Ammon's horn (tissue), 1 donor: ENCODE results near the gene RNF43.
A peak's percentile ranks its signal among the peaks of the same experiment; 100 is the strongest.

Source experiments
- DNase-seq: peaks from one replicate; pipeline ENCODE4 v3.0.0-alpha.2; 2016; ENCODE audit warnings: low spot score

Gene RNF43

GRCh38 chr17:58381124-58382035 is 36.0 kb downstream of the RNF43 start:
- peak; percentile 58 for DNase-seq

- DNase-seq = no peak
These were observed 36.9 kb downstream of the RNF43 start for GRCh38 chr17:58380207-58381123.

GRCh38 chr17:58379511-58379824 is 37.9 kb downstream of the RNF43 start:
- DNase-seq = no peak

- DNase-seq = no peak
These were observed 38.4 kb downstream of the RNF43 start for GRCh38 chr17:58378733-58379510.

GRCh38 chr17:58377661-58378060 is 39.7 kb downstream of the RNF43 start:
- no peak for DNase-seq

- peak; percentile 54 for DNase-seq
These were observed 40.2 kb downstream of the RNF43 start for GRCh38 chr17:58377093-58377601.

GRCh38 chr17:58376472-58377000 is 40.8 kb downstream of the RNF43 start:
- no peak for DNase-seq

GRCh38 chr17:58375811-58376210 is 41.5 kb downstream of the RNF43 start:
- DNase-seq = no peak

GRCh38 chr17:58375256-58375655 is 42.1 kb downstream of the RNF43 start:
- no peak for DNase-seq

GRCh38 chr17:58373923-58374322 is 43.4 kb downstream of the RNF43 start:
- DNase-seq = no peak

- no peak for DNase-seq
These were observed 44.3 kb downstream of the RNF43 start for GRCh38 chr17:58373003-58373402.

- no peak for DNase-seq
These were observed 45.9 kb downstream of the RNF43 start for GRCh38 chr17:58371300-58371950.

- no peak for DNase-seq
These were observed 46.6 kb downstream of the RNF43 start for GRCh38 chr17:58370716-58371115.

- no peak for DNase-seq
These were observed 47.0 kb downstream of the RNF43 start for GRCh38 chr17:58370309-58370708.

- no peak for DNase-seq
These were observed 47.9 kb downstream of the RNF43 start for GRCh38 chr17:58369214-58370031.

- DNase-seq = no peak
These were observed 48.5 kb downstream of the RNF43 start for GRCh38 chr17:58368860-58369213.
